CD4-positive, alpha-beta T cell treated with Interleukin-6 at 100 ng/mL for 8 hours (primary cell): ENCODE measurements around the gene ROR1.

Experiments used
- DNase-seq: peaks from one replicate; pipeline ENCODE4 v3.0.0-alpha.2; 2020; ENCODE audit warnings: mixed read lengths, low spot score

The ROR1 gene

DNA sequence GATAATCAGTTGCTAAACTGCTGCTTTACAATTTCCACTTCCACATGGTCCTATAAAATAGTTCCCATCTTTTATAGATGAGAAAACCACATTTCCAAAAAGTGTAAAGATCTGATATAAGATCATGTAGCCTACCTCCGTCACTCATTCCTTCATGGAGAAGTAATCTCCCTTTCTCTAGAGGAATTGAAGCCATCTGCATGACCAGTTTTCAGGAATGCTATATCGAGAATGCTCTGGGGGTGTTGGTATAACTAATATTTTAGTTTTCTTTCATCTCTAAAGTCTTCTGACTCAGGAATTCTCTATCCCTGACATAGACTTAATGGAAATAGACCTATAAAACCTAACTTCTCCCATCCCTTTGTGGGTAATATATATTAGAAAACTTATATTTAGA lies 256.6 kb downstream of the ROR1 start:
- no peak for DNase-seq

DNA sequence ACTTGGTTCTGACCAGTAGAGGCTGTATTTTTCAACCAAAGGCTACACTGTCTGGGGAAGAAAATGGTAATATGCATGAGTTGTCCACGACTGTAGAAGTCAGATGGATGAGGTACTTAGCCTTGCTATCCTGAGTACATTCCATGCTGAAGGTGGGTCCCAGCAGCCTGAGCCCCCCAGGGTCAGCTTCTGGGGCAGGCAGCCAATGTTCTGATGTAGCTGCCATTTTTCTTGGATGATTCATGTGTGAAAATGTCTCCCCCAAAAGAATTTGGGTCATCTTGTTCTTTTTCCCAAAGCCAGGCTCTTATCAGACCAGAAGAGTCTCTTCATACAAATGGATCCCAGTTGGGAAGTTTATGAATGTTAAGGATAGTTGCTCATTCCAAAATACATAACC lies 257.4 kb downstream of the ROR1 start:
- no peak for DNase-seq

DNA sequence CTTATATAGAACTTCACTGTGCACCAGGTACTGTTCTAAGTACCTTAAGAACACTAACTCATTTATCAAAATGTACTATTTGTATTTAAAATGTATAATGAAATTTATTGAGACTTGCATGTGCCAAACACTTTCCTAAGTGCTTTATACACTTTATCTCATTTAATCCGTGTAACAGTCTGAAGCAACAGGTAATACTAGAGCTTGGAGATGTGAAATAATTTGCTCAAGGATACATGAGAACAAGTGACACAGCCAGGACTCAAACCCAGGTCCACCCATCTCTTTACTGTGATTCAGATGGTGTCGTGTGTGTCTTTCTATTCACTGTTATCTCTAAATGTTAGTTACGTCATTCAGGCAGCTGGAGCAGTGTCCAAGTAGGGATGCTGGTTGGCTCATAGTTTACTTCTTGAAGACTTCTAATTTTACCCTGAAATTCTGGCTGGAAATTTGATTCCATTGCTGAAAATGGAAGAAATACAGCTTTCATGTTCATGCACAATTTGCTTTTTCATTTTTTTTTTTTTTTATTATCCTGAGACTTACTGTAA lies 259.9 kb downstream of the ROR1 start:
- no peak for DNase-seq

DNA sequence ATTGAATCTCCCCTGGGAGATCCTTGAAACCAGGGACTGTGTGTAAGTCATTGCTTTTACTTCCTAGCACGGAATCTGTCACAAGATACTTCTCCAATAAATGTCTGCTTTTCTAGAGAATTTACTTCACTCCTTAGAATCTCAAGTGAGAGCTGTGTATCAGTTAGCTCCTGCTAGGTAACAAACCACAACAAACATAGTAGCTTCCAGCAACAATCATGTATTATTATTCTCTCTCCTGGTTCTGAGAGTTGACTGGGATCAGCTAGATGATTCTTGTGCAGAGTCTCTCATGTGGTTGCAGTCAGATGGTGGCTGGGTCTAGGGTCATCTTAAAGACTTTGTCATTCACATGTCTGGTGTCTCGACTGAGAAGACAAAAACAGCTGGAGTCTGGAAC lies 262.7 kb downstream of the ROR1 start:
- no peak for DNase-seq

DNA sequence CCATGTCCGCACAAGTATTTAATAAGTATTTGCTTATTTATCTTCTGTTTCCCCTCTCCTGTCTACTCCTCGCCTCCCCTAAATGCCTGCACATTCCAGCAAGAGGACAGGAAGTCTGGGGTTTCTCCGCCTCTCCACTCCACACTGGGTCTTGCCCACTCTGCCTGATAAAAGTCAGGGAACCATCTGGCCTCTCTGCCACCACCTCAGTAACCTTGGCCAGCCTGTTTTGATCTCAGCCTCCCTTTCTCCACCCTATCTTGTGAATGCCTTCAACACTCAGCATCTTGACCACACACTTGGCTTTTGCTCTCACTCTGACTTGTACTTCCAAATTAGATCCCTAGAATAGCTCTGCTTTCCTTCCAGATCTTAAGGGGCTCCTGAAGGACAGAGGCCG lies 264.3 kb downstream of the ROR1 start:
- no peak for DNase-seq

DNA sequence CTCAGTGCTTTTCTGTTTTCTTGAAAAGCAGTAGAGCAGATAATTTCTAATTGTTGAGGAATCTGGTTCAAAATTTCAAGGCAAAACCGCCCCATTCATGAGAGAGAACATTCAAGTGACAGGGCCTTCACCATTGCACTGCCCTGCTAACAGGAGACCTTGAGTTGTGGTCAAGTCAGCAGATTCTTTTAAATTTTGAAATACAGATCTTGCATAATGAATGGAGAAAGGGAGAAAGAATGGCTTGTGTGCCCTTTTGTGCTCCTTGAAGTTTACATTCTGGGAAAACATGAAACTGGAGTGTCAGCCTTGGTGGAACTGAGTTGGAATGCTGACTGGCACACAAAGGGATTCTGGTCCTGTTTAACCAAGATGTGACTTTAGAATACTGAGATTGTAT lies 265.1 kb downstream of the ROR1 start:
- no peak for DNase-seq

DNA sequence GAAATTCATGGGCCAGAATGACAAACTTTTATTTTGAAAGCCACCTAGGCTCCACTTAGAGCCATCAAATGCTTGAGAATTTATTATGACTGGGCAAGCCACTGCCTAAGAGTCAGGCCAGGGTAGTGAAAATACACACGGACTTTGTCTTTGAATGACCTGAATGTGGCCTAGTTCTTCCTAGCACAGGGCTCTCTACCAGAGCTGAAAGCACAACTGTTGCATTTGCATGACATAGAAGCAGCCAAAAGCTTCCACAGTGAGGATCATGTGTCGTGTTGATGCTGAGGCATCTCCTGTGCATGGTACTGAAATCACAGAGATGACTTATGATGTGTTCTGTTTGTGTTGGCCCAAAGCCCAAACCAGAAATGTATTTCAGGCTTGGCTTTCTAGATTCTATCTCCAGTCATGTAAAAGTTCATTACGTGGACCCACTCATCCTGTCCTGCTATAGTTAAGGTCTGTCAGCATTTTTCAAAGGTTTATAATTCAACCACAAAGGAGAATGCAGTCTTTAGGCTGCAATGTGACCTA lies 265.6 kb downstream of the ROR1 start:
- DNase-seq = no peak

DNA sequence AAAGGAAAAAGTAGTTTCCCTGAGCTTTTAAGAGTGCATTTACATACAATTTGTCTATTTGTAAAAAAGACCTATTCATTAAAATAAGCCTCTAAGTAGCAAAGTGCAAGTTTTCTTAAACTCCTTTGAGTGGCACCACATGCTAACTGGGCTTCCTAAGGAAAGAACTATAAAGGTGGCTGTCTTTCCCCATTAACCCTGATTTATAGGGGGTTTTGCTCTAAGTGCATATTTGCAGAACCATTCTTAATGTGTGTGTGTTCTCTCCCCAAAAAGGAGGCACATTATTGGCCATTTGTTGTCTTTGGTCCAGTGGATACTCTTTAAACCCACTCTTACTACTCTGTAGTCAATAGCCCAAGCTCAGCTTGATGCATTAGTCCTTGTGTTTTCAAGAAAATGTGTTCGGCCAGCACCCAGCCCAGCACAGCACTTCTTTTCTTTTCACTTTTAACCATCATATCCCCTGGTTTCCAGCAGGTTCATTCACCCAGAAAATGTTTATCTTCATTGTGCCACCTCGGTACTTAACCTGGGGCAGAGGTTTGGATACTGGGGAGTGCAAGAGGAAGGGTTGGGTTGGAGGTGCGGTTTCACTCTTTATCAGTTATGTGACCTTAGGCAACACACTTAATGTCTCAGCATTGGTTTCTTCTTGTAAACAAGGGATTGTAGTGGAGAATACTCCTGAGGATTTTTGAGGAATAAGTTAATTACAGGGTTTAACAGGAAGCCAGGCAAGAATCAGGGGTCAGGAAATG lies 267.7 kb downstream of the ROR1 start:
- DNase-seq = no peak

DNA sequence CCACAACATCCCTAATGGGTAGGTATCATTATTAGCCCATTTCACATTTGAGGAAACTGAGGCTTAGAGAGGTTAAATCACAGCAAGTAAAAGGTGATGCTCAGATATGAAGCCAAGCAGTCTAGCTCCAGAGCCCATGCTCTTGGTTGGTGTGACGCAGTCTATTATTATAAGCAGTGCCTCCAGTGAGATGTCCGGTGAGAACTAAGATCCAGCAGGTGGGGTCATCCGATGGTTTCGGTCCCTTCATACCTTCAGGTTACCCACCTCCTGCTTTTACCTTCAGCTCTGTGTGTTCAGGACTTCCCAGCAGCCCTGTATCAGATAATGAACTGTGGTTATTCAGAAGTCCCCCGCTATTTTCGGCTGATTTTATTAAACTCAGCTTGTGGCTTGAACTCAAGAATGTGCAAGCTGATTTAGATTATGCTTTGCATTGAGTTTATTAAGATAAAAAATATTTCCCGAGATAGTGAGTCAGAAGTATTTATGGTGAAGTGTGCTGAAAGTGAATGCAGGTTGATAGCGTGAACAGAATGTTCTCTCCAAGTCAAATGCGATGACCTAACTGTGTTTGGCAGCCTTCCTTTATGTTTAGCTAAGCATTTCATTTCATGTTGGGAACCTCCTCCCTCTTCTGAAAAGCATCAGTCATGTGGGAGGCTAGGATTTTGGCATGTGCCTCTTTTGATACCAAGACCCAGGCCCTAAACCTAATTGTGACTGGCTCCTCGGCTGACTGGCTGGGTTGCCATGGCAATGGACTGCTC lies 268.7 kb downstream of the ROR1 start:
- DNase-seq = no peak

DNA sequence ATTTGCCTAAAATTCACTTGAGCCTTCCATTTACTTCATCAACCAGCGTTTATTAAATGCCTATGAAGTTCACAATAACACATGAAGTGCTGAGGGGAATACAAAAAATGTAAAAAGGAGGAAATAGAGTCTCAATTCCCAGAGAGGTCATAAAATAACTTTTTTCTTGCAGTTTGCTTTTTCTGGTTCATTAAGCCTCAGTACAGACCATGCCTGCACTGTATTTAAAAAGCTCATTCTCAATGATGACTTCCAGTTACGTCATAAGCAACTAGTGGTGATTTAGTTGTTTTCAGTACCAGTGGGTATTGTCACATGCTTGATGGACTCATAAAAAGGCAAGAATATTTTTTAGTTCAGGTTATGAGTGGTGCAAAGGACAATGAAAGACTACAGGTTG lies 269.5 kb downstream of the ROR1 start:
- no peak for DNase-seq

DNA sequence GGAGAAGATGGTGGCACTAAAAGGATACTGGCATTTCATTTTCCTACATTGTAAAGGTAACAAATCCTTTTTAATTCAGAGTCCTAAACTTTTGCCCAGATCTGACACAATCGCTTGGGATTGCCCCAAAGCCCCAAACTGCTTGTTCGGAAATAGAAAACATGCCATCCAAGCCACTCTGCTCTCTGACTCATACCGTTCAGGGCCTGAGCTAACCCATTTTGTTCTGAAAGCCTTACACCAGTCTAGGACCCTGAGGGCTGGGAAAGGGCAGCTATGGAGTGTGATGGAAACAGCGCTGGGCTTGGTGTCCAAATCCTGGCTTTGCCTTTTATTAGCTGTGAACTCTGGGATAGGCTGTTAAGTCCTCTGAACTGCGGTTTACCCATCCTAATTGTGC lies 270.2 kb downstream of the ROR1 start:
- no peak for DNase-seq

DNA sequence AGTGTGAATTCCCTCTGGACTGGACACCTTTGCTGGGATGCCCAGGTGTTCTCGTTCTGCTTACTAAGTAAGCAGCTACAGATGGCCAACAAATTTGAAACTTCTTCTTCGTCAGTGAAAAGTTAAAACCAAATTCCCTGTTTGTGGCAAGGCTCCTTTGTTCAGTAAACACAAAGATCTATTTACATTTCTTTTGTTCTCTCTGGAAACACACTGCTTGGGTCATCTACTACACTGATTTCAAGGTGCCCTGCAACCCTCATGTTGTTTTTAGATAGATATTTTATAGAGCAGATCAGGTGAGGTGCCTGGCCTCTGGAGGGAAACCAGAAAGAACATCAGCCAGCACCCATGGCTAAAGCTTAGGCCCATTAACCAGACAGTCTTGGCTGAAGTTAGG lies 272.4 kb downstream of the ROR1 start:
- no peak for DNase-seq

DNA sequence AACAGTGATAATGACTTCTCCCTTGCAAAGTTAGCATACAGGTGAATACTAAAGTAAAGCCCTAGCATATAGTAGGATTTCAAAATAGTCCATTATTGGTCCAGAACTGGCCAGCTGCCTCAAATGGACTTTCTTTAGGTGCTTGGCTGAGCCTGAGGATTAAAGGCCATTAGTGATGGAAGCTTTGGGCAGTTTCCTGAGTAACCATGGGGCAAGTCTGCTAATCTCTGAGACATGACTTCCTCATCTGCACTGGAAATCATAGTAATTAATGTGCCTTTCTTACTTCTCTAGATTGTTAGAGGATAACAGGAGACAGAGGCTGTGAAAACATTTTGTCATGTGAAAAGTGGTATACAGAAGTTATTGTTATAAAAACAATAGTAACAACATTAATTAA lies 273.1 kb downstream of the ROR1 start:
- DNase-seq = no peak

DNA sequence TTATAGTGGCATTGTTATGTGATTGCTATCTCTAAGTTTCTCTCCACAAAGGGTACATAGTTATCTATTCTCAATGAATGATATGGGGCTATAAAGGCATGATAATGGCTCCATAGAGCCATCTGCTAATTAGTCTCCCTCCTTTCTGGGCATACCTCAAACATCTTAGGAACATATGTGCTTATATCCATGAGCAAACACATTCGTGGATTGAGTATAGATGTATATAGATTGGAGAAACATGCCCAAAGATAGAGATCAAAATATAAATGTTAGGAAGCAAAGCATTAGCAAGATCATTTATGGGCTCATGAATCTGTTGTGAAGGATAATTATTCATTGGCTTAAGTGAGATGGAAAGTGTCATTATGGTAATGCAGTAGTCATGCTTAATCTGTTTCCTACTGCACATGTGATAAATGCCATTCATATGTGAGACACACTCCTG lies 273.8 kb downstream of the ROR1 start:
- no peak for DNase-seq

DNA sequence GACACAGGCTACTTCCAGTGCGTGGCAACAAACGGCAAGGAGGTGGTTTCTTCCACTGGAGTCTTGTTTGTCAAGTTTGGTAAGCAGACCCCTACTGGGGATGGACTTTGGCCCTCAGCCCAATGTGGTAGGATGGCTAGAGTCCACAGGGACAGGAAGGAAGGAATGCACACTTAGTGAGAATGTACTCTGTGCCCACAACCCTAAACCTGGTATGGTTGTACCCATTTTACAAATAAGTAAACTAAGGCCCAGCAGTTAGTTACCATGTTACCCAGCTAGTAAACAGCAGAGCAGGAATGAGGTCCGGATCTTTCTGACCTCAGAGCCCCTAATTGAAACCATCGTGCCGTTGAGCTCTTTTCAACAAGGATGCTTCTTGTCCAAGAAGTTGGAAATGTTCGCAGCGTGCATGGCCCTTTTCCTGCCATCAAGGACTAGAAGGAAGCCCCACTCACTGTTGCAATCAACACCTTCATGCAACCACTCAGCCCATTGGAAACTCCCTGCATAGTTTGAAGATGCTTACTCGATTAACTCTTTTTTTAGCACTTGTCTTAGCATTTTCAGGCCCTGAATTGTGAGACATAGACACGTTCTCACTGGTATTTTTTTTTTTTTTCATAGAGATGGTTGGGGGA lies 276.2 kb downstream of the ROR1 start:
- no peak for DNase-seq

DNA sequence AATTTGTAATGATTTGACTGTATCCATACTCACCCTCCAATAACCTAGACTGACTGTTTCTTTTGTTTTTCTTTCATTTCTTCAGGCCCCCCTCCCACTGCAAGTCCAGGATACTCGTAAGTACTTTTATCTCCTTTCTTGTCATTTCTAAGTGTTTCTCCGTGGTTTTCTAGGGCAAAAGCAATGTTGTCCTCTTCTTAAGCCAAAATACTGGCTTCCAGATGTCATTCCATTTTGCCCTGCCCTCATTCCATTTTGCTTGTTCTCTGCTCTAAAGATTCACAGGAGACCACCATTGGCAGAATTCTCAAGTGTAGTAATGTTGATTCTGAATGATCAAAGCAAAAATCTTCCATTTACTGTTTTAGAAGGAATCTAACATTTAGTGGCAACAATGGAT lies 276.8 kb downstream of the ROR1 start:
- no peak for DNase-seq

DNA sequence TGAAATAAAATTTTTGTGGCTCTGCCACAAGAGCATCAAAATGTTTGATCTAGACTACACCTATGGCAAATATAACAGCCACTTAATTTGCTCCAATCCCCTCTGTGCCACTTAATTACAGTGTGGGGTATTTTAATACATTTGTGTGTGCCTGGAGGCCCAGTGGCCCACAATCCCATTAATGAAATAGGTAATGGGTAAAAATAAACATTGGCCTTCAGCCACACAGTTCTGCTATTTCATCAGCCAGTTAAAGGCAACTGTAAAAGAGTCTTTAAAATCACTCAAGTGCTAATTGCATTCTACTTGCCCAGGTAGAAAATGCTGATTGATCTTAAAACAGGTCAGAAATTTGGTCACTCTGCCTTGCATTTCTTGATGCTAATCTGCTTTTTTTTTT lies 278.0 kb downstream of the ROR1 start:
- DNase-seq = no peak

DNA sequence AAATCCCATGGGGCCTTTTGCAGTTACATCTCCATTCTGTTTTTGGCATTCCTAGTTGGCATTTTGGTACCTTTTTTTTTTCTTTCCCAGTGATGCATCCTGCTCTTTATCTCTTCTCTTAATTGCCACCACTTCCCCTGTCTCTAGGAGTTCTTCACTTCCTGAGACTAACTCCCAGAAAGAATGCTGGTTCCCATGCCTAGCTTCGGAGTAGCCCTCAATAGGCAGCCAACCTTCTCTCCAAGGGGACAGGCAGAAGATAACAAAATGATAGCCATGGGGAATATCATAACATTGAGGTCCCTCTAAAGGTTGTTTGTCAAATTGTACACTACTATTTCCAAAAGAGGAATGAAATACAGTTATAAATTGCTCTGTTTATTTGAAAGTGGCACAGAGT lies 279.0 kb downstream of the ROR1 start:
- no peak for DNase-seq

DNA sequence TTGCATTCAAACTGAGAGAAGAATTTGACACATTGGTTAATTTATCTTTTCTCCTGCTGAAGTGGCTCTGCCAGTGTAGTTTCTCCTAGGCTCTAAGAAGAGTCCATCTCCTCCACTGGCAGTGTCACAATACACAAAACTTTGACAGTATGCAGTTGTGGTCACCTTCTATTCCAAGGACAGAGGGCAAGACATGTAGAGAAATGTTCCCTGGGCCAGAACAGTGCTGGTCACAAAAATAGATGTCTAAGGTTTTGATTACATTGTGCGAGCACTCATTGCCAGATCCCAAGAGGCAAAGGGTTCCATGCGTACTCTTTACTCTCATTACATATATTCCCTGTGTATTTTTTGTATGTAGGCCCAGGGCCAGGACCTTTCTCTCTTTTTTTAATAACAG lies 281.5 kb downstream of the ROR1 start:
- no peak for DNase-seq

DNA sequence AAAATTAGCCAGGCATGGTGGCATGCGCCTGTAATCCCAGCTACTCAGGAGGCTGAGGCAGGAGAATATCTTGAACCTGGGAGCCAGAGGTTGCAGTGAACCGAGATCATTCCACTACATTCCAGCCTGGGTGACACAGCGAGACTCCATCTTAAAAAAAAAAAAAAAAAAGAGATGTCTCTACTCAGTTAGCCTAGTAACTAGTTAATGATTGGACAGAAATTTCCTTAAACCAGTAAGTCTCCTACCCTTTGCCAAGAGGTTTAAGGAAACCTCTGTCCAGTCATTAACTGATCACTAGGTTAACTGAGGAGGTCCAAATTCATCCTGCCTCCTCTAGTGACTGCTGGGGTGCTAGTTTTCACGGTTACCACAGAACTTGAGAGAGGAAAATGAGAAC lies 285.7 kb downstream of the ROR1 start:
- DNase-seq = no peak

DNA sequence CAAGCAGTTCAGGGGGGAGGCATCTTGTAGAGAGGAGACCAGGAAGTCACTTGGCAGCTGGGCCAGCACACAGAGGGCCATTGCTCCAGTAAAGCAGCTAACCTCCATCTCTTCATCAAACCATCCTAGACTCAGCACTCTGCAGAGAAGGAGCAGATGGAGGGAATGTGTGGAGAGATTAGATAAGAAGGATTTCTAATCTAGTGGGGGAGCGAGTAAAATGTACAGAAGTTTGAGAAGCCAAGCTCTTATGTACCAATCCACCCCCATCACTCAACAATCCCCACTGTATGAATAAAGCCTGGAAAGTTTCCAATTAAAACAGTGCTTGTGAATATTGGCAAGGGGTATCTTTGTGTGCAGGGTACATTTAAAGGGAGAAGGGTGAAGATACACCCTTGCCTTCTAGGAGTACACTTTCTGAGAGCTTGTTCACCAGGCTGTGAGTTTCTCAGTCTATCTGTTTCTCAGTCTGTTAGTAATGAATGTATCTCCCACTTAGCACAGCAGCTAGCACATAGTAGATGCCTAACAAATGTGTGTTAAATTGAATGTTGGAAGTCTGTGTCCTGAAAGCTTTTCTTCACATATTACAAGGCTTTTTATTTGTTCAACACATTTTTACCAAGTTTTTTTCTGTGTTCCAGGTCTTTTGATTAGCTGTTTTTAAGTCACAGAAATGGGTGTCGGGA lies 286.9 kb downstream of the ROR1 start:
- DNase-seq = no peak
